Effector memory CD8-positive, alpha-beta T cell (primary cell): Measurements from ENCODE around the gene MMP23B.
"Not testable (repeated sequence)": the region's sequence is repeated elsewhere in the genome, so short reads cannot be mapped to it uniquely, and the experiment has no call there.

ENCODE experiments used
- ATAC-seq: fragments of 150-1000 bp; cut with Tn5 transposase; replicated peaks from 2 replicates; pipeline ENCODE4 v1.10.0; 2021; ENCODE audit warnings: mild to moderate bottlenecking, moderate library complexity
- DNase-seq, 3 experiments: peaks; one replicate each; pipeline ENCODE4 v3.0.0; 2021
- H3K27ac Mint-ChIP-seq, 2 donors: one replicate each; pipeline ENCODE4 v1.8.0; 2022; ENCODE audit warnings: mild to moderate bottlenecking in 2 of 2, mixed read lengths in 2 of 2, moderate library complexity in 2 of 2
- H3K27me3 Mint-ChIP-seq, 2 donors: one replicate each; pipeline ENCODE4 v1.8.0; 2022; ENCODE audit warnings: mixed read lengths in 2 of 2
- H3K36me3 Mint-ChIP-seq: one replicate; pipeline ENCODE4 v1.8.0; 2022; ENCODE audit warnings: mild to moderate bottlenecking, moderate library complexity, mixed read lengths; ENCODE audit not compliant: insufficient read depth
- H3K4me1 Mint-ChIP-seq, 2 donors: one replicate each; pipeline ENCODE4 v1.8.0; 2022; ENCODE audit warnings: low read depth in 2 of 2, mixed read lengths in 2 of 2
- H3K4me3 Mint-ChIP-seq, 2 donors: one replicate each; pipeline ENCODE4 v1.8.0; 2022; ENCODE audit warnings: mild to moderate bottlenecking in 2 of 2, mixed read lengths in 2 of 2, moderate library complexity in 2 of 2
- H3K9me3 Mint-ChIP-seq, 2 donors: one replicate each; pipeline ENCODE4 v1.8.0; 2022; ENCODE audit warnings: mixed read lengths in 2 of 2

The MMP23B gene

GRCh38 chr1:1639368-1639767, 7.4 kb downstream of the MMP23B start:
- not testable (repeated sequence) for H3K27ac Mint-ChIP-seq, H3K9me3 Mint-ChIP-seq, DNase-seq, H3K4me1 Mint-ChIP-seq, H3K27me3 Mint-ChIP-seq, ATAC-seq, H3K4me3 Mint-ChIP-seq
- peaks cover 11% of the 10 kb centered on the region for H3K36me3 Mint-ChIP-seq

GRCh38 chr1:1640081-1640480, 8.1 kb downstream of the MMP23B start:
- H3K36me3 Mint-ChIP-seq, result peaks cover 11% of the 10 kb centered on the region
- H3K4me1 Mint-ChIP-seq, DNase-seq, ATAC-seq, H3K27ac Mint-ChIP-seq, H3K9me3 Mint-ChIP-seq, H3K27me3 Mint-ChIP-seq, H3K4me3 Mint-ChIP-seq: not testable (repeated sequence)

- H3K27ac Mint-ChIP-seq, ATAC-seq, H3K27me3 Mint-ChIP-seq, H3K9me3 Mint-ChIP-seq, DNase-seq, H3K4me1 Mint-ChIP-seq, H3K4me3 Mint-ChIP-seq: not testable (repeated sequence)
- H3K36me3 Mint-ChIP-seq, result peaks cover 14% of the 10 kb centered on the region
Measured at GRCh38 chr1:1640711-1641461, 8.9 kb downstream of the MMP23B start.

- H3K27me3 Mint-ChIP-seq, H3K9me3 Mint-ChIP-seq, H3K4me1 Mint-ChIP-seq, H3K27ac Mint-ChIP-seq, DNase-seq, ATAC-seq, H3K4me3 Mint-ChIP-seq: not testable (repeated sequence)
- H3K36me3 Mint-ChIP-seq, result peaks cover 52% of the 10 kb centered on the region
Measured at GRCh38 chr1:1646326-1646725, 14.4 kb downstream of the MMP23B start.

GRCh38 chr1:1647567-1648241, 15.7 kb downstream of the MMP23B start:
- not testable (repeated sequence) for H3K4me3 Mint-ChIP-seq, H3K4me1 Mint-ChIP-seq, ATAC-seq, DNase-seq, H3K27me3 Mint-ChIP-seq, H3K9me3 Mint-ChIP-seq
- Mint-ChIP-seq H3K27ac (peak overlapping the region in 1 of 2 donors; percentile 2), H3K36me3 (peaks cover 62% of the 10 kb centered on the region)

GRCh38 chr1:1648265-1648664, 16.3 kb downstream of the MMP23B start:
- not testable (repeated sequence) for H3K4me1 Mint-ChIP-seq, ATAC-seq, H3K4me3 Mint-ChIP-seq, H3K9me3 Mint-ChIP-seq, DNase-seq, H3K27me3 Mint-ChIP-seq
- Mint-ChIP-seq H3K36me3 (peaks cover 68% of the 10 kb centered on the region), H3K27ac (peak overlapping the region; percentile 2 to 46)

- not testable (repeated sequence) for H3K9me3 Mint-ChIP-seq, H3K27me3 Mint-ChIP-seq, H3K4me1 Mint-ChIP-seq
- Mint-ChIP-seq H3K36me3 (peaks cover 54% of the 10 kb centered on the region), H3K4me3 (peak within 1 kb of the TSS; percentile 90 to 98), H3K27ac (peak within 1 kb of the TSS; percentile 99)
- peak; percentile 95 for ATAC-seq
- peak; percentile 93 to 94 (median 94) for DNase-seq
Measured at GRCh38 chr1:1658583-1659549, 26.9 kb downstream of the MMP23B start, which contains the start of gene CDK11B. TSS of gene CDK11B (minus strand) at chr1:1659004. CDS start at chr1:1657485, 1,519 bp downstream.

- H3K9me3 Mint-ChIP-seq, ATAC-seq, H3K27ac Mint-ChIP-seq, DNase-seq, H3K4me1 Mint-ChIP-seq, H3K27me3 Mint-ChIP-seq, H3K4me3 Mint-ChIP-seq: not testable (repeated sequence)
- peaks cover 36% of the 10 kb centered on the region for H3K36me3 Mint-ChIP-seq
Measured at GRCh38 chr1:1662392-1662791, 30.4 kb downstream of the MMP23B start.

- not testable (repeated sequence) for H3K4me3 Mint-ChIP-seq, ATAC-seq, H3K9me3 Mint-ChIP-seq, H3K4me1 Mint-ChIP-seq, DNase-seq, H3K27me3 Mint-ChIP-seq
- Mint-ChIP-seq H3K36me3 (peaks cover 38% of the 10 kb centered on the region), H3K27ac (peak overlapping the region in 1 of 2 donors; percentile 44)
Measured at GRCh38 chr1:1662830-1663560, 31.0 kb downstream of the MMP23B start.

GRCh38 chr1:1664318-1664717, 32.3 kb downstream of the MMP23B start:
- H3K4me3 Mint-ChIP-seq, H3K4me1 Mint-ChIP-seq, H3K9me3 Mint-ChIP-seq, H3K27ac Mint-ChIP-seq, H3K27me3 Mint-ChIP-seq, ATAC-seq, DNase-seq: not testable (repeated sequence)
- peaks cover 32% of the 10 kb centered on the region for H3K36me3 Mint-ChIP-seq

- no peaks in the 10 kb centered on the region for H3K9me3 Mint-ChIP-seq
- peaks cover 40% of the 10 kb centered on the region for H3K36me3 Mint-ChIP-seq
- H3K4me3 Mint-ChIP-seq, result no peak overlapping the region
- ATAC-seq (no peak), DNase-seq (no peak)
- no peak overlapping the region for H3K27ac Mint-ChIP-seq
- no peaks in the 10 kb centered on the region for H3K27me3 Mint-ChIP-seq
- H3K4me1 Mint-ChIP-seq, result no peaks in the 10 kb centered on the region
Measured at GRCh38 chr1:1664941-1665814, 33.2 kb downstream of the MMP23B start.

- no peak overlapping the region for H3K27ac Mint-ChIP-seq
Measured at GRCh38 chr1:1665815-1666251, 33.9 kb downstream of the MMP23B start.

More at GRCh38 chr1:1665815-1666251, 33.9 kb downstream of the MMP23B start:
- no peaks in the 10 kb centered on the region for H3K9me3 Mint-ChIP-seq
- no peaks in the 10 kb centered on the region for H3K4me1 Mint-ChIP-seq
- ATAC-seq, result no peak
- H3K36me3 Mint-ChIP-seq, result peaks cover 42% of the 10 kb centered on the region
- H3K27me3 Mint-ChIP-seq, result no peaks in the 10 kb centered on the region
- no peak overlapping the region for H3K4me3 Mint-ChIP-seq
- peak in 1 of 3 experiments; percentile 17 for DNase-seq
